NCI-H1048 (cell line): Measurements from ENCODE around the gene OR2C3.
"Not testable (repeated sequence)": the region's sequence is repeated elsewhere in the genome, so short reads cannot be mapped to it uniquely, and the experiment has no call there.

ENCODE experiments used
- DNase-seq: peaks from one replicate; lab custom pipeline; 2025; lab: John Stamatoyannopoulos, UW

Gene OR2C3

DNA sequence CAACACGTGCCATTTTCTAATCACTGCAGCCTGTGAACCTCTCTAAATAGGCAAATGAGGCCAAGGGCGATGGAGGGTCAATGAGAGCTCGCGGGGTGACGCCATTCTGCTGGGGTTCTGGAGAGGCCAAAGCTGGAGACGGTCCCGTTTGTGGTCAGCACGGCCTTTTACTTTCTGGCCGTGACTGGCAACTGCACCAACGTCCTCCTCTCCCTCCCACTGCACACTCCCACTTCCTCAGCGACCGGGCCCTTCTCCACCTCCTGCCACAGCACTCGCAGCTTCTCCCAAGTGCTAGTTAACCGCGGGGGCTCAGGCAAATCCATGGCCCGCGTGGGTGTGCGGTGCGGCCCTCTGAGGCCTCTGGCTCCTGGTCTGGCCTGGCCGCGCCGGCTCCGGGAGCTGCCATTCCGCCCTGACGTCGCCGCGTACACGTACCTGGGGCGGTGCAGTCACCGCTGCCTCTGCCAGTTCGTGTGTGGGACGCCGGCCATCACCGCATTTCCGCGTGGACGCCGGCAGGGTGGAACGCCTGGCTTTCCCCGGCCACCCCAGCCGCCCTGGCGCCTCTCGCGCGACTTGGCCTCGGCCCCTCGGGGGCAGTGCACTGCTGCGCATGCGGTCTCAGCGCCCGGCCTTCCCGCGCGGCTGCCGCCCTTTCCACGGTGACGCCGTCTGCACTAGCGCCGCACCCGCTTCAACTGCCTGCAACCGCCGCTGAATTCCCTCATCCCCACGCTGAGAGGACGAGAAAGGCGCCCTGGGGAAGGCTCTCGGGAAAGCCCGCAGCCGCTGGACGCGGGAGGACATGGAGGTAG lies 18.2 kb downstream of the OR2C3 start:
- DNase-seq = no peak

DNA sequence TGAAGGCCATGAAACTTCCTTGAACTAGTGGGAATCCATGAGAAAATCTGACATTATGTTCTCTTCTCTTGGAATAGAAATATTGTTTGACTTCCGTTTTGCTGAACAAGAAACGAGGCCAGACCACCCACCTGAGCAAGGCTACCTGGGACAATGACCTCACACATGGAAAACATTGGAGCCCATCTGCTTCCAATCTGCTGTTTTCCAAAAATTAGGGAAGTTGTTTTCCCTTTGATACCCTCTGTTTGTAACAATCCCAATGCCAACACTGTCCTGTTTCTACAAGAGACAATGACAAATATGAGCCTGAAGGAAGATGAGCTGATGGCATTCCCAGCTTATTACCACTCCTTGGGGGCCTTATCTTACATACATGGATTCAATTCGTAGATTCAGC lies 29.4 kb downstream of the OR2C3 start:
- no peak for DNase-seq

- no peak for DNase-seq
Measured at GRCh38 chr1:247500865-247501264, 35.4 kb downstream of the OR2C3 start.

- DNase-seq = peak; percentile 59
Measured at GRCh38 chr1:247496581-247497285, 39.5 kb downstream of the OR2C3 start.

- no peak for DNase-seq
Measured at GRCh38 chr1:247494767-247495166, 41.5 kb downstream of the OR2C3 start.

DNA sequence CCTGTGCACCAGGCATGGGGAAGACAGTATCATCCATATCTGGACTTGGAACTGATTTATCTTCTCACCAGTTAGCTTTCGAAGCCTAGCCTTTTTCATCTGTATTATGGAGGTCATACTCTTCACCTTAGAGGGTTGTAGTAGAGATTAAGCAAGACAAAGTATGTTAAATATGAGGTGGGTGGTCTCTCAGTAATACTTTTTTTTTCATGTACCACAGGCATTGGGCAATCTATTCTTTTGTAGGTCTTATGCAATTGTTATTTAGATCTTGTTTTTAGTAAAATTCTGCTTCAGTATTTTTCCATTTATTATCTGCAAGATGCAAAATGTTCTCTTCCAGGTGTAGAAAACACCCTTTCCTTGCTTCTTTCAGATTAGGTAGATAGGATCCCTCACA lies 43.1 kb downstream of the OR2C3 start:
- no peak for DNase-seq

GRCh38 chr1:247491328-247491727 lies 44.9 kb downstream of the OR2C3 start:
- no peak for DNase-seq

DNA sequence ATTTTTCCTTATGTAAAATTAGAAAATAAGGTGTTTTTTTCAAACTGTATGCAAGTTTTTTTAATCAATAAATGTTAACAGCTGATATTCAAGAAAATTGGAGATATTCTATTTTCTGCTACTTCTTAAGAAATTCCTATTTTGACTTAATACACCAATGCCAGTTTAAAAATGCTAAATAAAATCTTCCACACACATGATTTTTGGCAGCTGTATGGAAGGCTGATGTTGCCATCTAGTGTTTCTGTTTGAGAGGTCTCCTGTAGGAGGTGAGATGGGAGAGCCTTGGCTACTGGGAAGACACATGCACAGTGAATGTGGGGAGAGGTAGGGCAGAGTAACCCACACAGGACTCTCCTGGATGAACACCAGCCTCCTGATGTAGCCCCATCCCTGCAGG lies 49.2 kb downstream of the OR2C3 start:
- DNase-seq = no peak

GRCh38 chr1:247482747-247483146 lies 53.5 kb downstream of the OR2C3 start:
- no peak for DNase-seq

DNA sequence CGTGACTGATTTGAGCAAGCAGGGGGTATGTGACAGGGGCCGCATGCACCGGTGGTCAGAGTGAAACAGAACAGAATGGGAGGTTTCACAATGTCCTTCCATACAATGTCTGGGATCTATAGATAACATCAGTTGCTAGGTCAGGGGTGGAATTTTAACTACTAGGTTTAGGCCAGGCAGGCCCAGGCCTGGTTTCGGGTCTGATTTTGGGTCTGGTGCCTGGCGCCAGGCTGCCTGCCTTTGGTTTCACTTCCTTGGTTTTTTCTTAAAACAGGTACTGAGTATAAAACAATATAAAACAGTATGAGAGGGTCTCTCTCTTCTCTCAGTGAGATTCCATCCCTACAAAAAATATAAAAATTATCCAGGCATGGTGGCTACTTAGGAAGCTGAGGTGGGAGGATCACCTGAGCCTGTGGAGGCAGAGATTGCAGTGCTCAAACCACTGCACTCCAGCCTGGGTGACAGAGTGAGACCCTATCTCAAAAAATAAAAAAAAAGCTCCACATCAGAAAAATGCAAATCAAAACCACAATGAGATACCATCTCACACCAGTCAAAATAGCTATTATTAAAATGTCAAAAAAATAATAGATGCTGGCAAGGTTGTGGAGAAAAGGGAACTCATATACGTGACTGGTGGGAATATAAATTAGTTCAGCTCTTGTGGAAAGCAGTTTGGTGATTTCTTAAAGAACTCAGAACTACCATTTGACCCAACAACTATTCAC lies 59.7 kb downstream of the OR2C3 start:
- not testable (repeated sequence) for DNase-seq

DNA sequence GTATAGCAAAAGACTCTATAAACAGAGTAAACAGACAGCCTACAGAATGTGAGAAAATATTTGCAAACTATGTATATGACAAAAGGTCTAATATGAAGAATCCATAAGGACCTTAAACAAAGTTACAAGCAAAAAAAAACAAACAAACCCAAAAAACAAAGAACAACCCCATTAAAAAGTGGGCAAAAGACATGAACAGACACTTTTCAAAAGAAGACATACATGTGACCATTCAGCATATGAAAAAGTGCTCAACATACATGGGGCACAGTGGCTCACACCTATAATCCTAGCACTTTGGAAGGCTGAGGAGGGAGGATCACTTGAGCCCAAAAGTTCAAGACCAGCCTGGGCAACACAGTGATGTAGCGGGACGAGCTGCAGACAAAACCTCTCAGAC lies 60.4 kb downstream of the OR2C3 start:
- DNase-seq = no peak
